B cell (primary cell): ENCODE results near the gene MCRIP2. TPM values are rescaled to one million over a fixed set of nuclear protein-coding genes. Genes with fewer than 3 reads are reported as not detected.

Experiments used
- ATAC-seq: fragments of 200-7000 bp; cut with Tn5 transposase; one replicate; pipeline ENCODE4 v1.10.0; 2021; ENCODE audit warnings: low read depth, mild to moderate bottlenecking, moderate number of reproducible peaks, moderate library complexity
- CTCF ChIA-PET: fragments of 350-600 bp; sonication (Branson Sonifier 250); formaldehyde crosslinking; loops from one replicate; lab custom pipeline; 2021; ENCODE audit warnings: antibody characterized with exemption, inconsistent platforms; lab: Charles Lee
- POLR2A ChIA-PET: fragments of 350-600 bp; sonication (Branson Sonifier 250); formaldehyde crosslinking; loops from one replicate; lab custom pipeline; 2021; ENCODE audit warnings: antibody characterized with exemption; lab: Charles Lee
- DNase-seq: peaks from one replicate; pipeline ENCODE4 v3.0.0; 2013
- H2AFZ ChIP-seq: 2 replicates; pipeline ENCODE4 v1.6.1; 2012; ENCODE audit warnings: mild to moderate bottlenecking, low read depth, low read length; ENCODE audit not compliant: insufficient read depth, poor library complexity, severe bottlenecking
- H3K27ac ChIP-seq, 2 donors: 1 replicate in 1 of 2; 2 replicates in 1 of 2; pipeline ENCODE4 v1.5.1; 2012 to 2013; ENCODE audit warnings: low read length in 2 of 2, mild to moderate bottlenecking in 2 of 2, moderate library complexity in 1 of 2
- H3K27me3 ChIP-seq, 4 experiments: fragments of 200-600 bp in 1 of 4; sonication (generic) in 1 of 4; replicated peaks in 1 of 4; 1 replicate in 2 of 4; 2 replicates in 2 of 4; pipeline versions ENCODE4 v1.6.1 to v1.7.0; 2013 to 2016; ENCODE audit warnings: low read length in 3 of 4, mild to moderate bottlenecking in 2 of 4, mixed read lengths in 1 of 4, moderate library complexity in 1 of 4; ENCODE audit not compliant: insufficient read depth in 4 of 4, control insufficient read depth in 3 of 4; ENCODE audit errors: control extremely low read depth in 1 of 4
- H3K36me3 ChIP-seq, 2 experiments: replicated peaks in 1 of 2; 1 replicate in 1 of 2; 2 replicates in 1 of 2; pipeline versions ENCODE4 v1.6.1 to v1.7.1; 2013; ENCODE audit warnings: low read length in 1 of 2; ENCODE audit not compliant: insufficient read depth in 2 of 2, control insufficient read depth in 1 of 2; ENCODE audit errors: control extremely low read depth in 1 of 2, extremely low read depth in 1 of 2
- H3K4me1 ChIP-seq, 2 donors: fragments of 200-600 bp in 1 of 2; sonication (generic) in 1 of 2; 1 replicate in 1 of 2; 2 replicates in 1 of 2; pipeline versions ENCODE4 v1.5.1 to v1.6.1; 2013 to 2017; ENCODE audit warnings: low read length in 2 of 2; ENCODE audit not compliant: control insufficient read depth in 2 of 2, insufficient read depth in 2 of 2
- H3K4me2 ChIP-seq: replicated peaks from 2 replicates; pipeline ENCODE3; 2012; ENCODE audit warnings: mild to moderate bottlenecking, low read depth, low read length; ENCODE audit not compliant: poor library complexity, severe bottlenecking
- H3K4me3 ChIP-seq, 5 experiments: fragments of 200-600 bp in 1 of 5; sonication (generic) in 1 of 5; 1 replicate in 3 of 5; 2 replicates in 2 of 5; pipeline versions ENCODE4 v1.5.1 to v1.7.0; 2011 to 2016; ENCODE audit warnings: low read length in 4 of 5, mild to moderate bottlenecking in 4 of 5, low read depth in 2 of 5, control low read depth in 1 of 5, moderate library complexity in 1 of 5; ENCODE audit not compliant: insufficient read depth in 1 of 5; ENCODE audit errors: control extremely low read depth in 1 of 5, extremely low read depth in 1 of 5
- H3K79me2 ChIP-seq: fragments of 200-600 bp; sonication (generic); one replicate; pipeline ENCODE4 v1.6.0; 2016; ENCODE audit warnings: low read length; ENCODE audit not compliant: control insufficient read depth, insufficient read depth
- H3K9ac ChIP-seq: fragments of 200-600 bp; sonication (generic); 2 replicates; pipeline ENCODE4 v1.6.1; 2017; ENCODE audit warnings: mild to moderate bottlenecking, low read length, moderate library complexity
- H3K9me3 ChIP-seq, 3 donors: one replicate each; pipeline versions ENCODE4 v1.6.1 to v1.7.1; 2013; ENCODE audit warnings: low read length in 2 of 3; ENCODE audit not compliant: control insufficient read depth in 2 of 3, insufficient read depth in 1 of 3; ENCODE audit errors: control extremely low read depth in 1 of 3
- H4K20me1 ChIP-seq: 2 replicates; pipeline ENCODE4 v1.6.0; 2012; ENCODE audit warnings: mild to moderate bottlenecking, low read length; ENCODE audit not compliant: insufficient read depth, control insufficient read depth, poor library complexity, severe bottlenecking
- H3K27ac Mint-ChIP-seq: one replicate; pipeline ENCODE4 v1.8.0; 2021; ENCODE audit warnings: mixed read lengths
- H3K27me3 Mint-ChIP-seq: one replicate; pipeline ENCODE4 v1.8.0; 2021; ENCODE audit warnings: mixed read lengths
- H3K4me1 Mint-ChIP-seq: one replicate; pipeline ENCODE4 v1.8.0; 2021; ENCODE audit warnings: mixed read lengths
- H3K4me3 Mint-ChIP-seq: one replicate; pipeline ENCODE4 v1.8.0; 2021; ENCODE audit warnings: mixed read lengths
- H3K9me3 Mint-ChIP-seq: one replicate; pipeline ENCODE4 v1.8.0; 2022; ENCODE audit warnings: mixed read lengths; ENCODE audit not compliant: insufficient read depth
- EZH2 ChIP-seq: IDR thresholded peaks from 2 replicates; pipeline ENCODE4 v1.6.1; 2012; ENCODE audit warnings: borderline replicate concordance, low read depth, mild to moderate bottlenecking, moderate library complexity, low read length; ENCODE audit not compliant: insufficient read depth, poor library complexity, severe bottlenecking
- whole genome bisulfite sequencing: methylation state at CpG from one replicate; pipeline ENCODE4 v1.1.5; 2013; ENCODE audit warnings: missing lambda C conversion rate; ENCODE audit not compliant: insufficient coverage; 5-methylcytosine and 5-hydroxymethylcytosine counted together
- intact Hi-C: fragments of 100-400 bp; cut with micrococcal nuclease; formaldehyde crosslinking; loops from one replicate; pipeline ENCODE4 v1.10.0; 2022
- polyA plus RNA-seq: library from polyadenylated mRNA; depleted of rRNA; stranded (reverse); fragments of >200 nt; gene quantifications from 2 replicates; pipeline ENCODE4 v1.2.3, GENCODE V29; 2012
- total RNA-seq, 2 donors: library from RNA; stranded (reverse); fragments of 120-200 nt in 1 of 2; gene quantifications; 1 replicate in 1 of 2; 2 replicates in 1 of 2; pipeline versions ENCODE4 v1.2.3 to v1.2.4, GENCODE V29; 2013 to 2022
- TF ChIP-seq, protein P1 (sequence below): fragments of 200-600 bp; IDR thresholded peaks from one replicate; pipeline ENCODE4 v1.8.0; 2022; ENCODE audit warnings: antibody characterized with exemption, mild to moderate bottlenecking

MCRIP2 gene
- total and polyA plus RNA-seq, 2 donors (not counting 1 experiment from before 2014, with no cell fraction given): 29.2 to 46.0 TPM

DNA sequence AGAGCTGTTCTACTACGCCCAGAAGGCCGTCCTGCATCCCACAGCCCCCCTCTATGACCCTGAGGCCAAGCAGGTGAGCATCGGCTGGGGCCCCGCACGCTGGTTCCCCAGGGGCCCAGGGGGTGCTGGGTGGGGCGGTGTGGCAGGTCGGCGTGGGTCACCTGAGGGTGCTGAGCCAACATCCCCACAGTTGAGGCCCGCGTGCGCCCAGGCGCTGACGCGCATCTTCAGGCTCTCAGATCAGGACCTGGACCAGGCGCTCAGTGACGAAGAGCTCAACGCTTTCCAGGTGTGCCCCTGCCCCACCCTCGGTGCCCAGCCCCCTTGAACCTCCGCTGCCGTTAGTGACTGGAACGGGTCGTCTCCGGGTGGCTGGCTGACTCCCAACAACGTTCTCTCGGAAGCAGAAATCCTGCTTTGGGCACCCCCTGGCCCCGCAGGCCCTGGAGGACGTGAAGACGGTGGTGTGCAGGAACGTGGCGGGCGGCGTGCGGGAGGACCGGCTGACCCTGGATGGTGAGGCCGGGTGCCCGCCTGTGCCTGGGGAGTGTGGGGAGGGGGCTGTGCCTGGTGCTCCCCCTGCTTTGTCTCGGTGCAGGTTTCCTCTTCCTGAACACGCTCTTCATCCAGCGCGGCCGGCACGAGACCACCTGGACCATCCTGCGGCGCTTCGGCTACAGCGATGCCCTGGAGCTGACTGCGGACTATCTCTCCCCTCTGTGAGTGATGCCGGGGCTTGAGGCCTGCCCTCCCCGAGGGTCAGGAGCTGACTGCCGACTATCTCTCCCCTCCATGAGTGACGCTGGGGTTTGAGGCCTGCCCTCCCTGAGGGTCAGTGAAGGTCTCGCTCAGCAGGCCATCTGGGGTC is 29.1 kb downstream of the MCRIP2 start:
- H3K4me1 Mint-ChIP-seq: peaks cover 18% of the 10 kb centered on the region
- POLR2A ChIA-PET: no interaction called here
- Histone ChIP-seq H4K20me1 (peaks cover 31% of the 10 kb centered on the region), H3K4me1 (peaks cover 21 to 31% of the 10 kb centered on the region in 2 donors), H3K9me3 (no peaks in the 10 kb centered on the region), H3K4me2 (no peak overlapping the region), H3K79me2 (peaks cover 5% of the 10 kb centered on the region), H3K27me3 (peaks cover 0 to 9% (median 4%) of the 10 kb centered on the region in 4 experiments), H3K4me3 (no peak overlapping the region), H2AFZ (no peak overlapping the region), H3K27ac (no peak overlapping the region), H3K9ac (no peak overlapping the region), H3K36me3 (peaks cover 0 to 31% of the 10 kb centered on the region in 2 experiments)
- H3K9me3 Mint-ChIP-seq: no peaks in the 10 kb centered on the region
- CTCF ChIA-PET: interaction anchor here (1.0 kb wide), 1 partner anchor 99 kb away, joined by 3 read pairs; no protein-coding TSS in a partner anchor
- H3K27ac Mint-ChIP-seq: no peak overlapping the region
- intact Hi-C loops: no loop called here
- WGBS: 96% methylated on average over 50 of the region's 52 CpGs
- no peak overlapping the region for H3K4me3 Mint-ChIP-seq
- TF ChIP-seq, protein P1, sequence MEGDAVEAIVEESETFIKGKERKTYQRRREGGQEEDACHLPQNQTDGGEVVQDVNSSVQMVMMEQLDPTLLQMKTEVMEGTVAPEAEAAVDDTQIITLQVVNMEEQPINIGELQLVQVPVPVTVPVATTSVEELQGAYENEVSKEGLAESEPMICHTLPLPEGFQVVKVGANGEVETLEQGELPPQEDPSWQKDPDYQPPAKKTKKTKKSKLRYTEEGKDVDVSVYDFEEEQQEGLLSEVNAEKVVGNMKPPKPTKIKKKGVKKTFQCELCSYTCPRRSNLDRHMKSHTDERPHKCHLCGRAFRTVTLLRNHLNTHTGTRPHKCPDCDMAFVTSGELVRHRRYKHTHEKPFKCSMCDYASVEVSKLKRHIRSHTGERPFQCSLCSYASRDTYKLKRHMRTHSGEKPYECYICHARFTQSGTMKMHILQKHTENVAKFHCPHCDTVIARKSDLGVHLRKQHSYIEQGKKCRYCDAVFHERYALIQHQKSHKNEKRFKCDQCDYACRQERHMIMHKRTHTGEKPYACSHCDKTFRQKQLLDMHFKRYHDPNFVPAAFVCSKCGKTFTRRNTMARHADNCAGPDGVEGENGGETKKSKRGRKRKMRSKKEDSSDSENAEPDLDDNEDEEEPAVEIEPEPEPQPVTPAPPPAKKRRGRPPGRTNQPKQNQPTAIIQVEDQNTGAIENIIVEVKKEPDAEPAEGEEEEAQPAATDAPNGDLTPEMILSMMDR: no peak
- TF ChIP-seq EZH2: no peak
- H3K27me3 Mint-ChIP-seq: peaks cover 6% of the 10 kb centered on the region
- DNase-seq (no peak), ATAC-seq (no peak)
